H1 (cell line): Measurements from ENCODE around the gene TOMM22. TPM values are rescaled to one million over a fixed set of nuclear protein-coding genes. Genes with fewer than 3 reads are reported as not detected.

Source experiments
- CTCF ChIA-PET: fragments of 300-600 bp; sonication (Branson Sonifier 250); formaldehyde crosslinking; loops from one replicate; lab custom pipeline; 2021; ENCODE audit not compliant: partially characterized antibody; lab: Charles Lee
- POLR2A ChIA-PET: fragments of 300-600 bp; sonication (Branson Sonifier 250); formaldehyde crosslinking; loops from one replicate; lab custom pipeline; 2021; ENCODE audit warnings: inconsistent platforms; ENCODE audit not compliant: partially characterized antibody; lab: Charles Lee
- DNase-seq, 2 experiments: peaks; one replicate each; pipeline versions ENCODE4 v3.0.0 to v3.0.0-alpha.2; 2010 to 2022; ENCODE audit warnings: low spot score in 2 of 2, low read depth in 1 of 2, mixed read lengths in 1 of 2
- FAIRE-seq: peaks from 2 replicates; lab custom pipeline; 2011; peaks lifted over from hg19 to GRCh38; lab: Jason Lieb, UNC
- H2AFZ ChIP-seq: 2 replicates; pipeline ENCODE4 v1.8.1; 2012; ENCODE audit warnings: low read length, inconsistent platforms
- H2AK5ac ChIP-seq: 2 replicates; pipeline ENCODE4 v1.6.1; 2013; ENCODE audit warnings: low read depth, low read length
- H2BK120ac ChIP-seq: replicated peaks from 2 replicates; pipeline ENCODE3; 2013; ENCODE audit warnings: low read depth, low read length, inconsistent platforms
- H2BK12ac ChIP-seq: 2 replicates; pipeline ENCODE4 v1.6.1; 2013; ENCODE audit warnings: low read depth, low read length
- H2BK15ac ChIP-seq: 2 replicates; pipeline ENCODE4 v1.6.1; 2013; ENCODE audit warnings: low read length
- H2BK20ac ChIP-seq: 2 replicates; pipeline ENCODE4 v1.6.1; 2013; ENCODE audit warnings: low read length
- H2BK5ac ChIP-seq: 2 replicates; pipeline ENCODE4 v1.6.1; 2013; ENCODE audit warnings: low read depth, low read length
- H3K14ac ChIP-seq: 2 replicates; pipeline ENCODE4 v1.6.1; 2013; ENCODE audit warnings: inconsistent platforms; ENCODE audit not compliant: insufficient read length
- H3K18ac ChIP-seq: 2 replicates; pipeline ENCODE4 v1.6.1; 2013; ENCODE audit warnings: low read length; ENCODE audit errors: extremely low read depth
- H3K23ac ChIP-seq: 2 replicates; pipeline ENCODE4 v1.6.1; 2013; ENCODE audit warnings: inconsistent platforms; ENCODE audit not compliant: insufficient read length
- H3K23me2 ChIP-seq: 2 replicates; pipeline ENCODE4 v1.6.1; 2013; ENCODE audit warnings: low read depth, low read length
- H3K27ac ChIP-seq: 2 replicates; pipeline ENCODE4 v1.6.1; 2011; ENCODE audit warnings: low read depth, low read length, inconsistent platforms
- H3K27me3 ChIP-seq, 4 experiments: replicated peaks in 1 of 4; 1 replicate in 1 of 4; 2 replicates in 3 of 4; pipeline versions ENCODE4 v1.6.1 to v1.8.1; 2011 to 2013; ENCODE audit warnings: low read length in 3 of 4, mild to moderate bottlenecking in 3 of 4, inconsistent platforms in 2 of 4, mixed read lengths in 2 of 4, moderate library complexity in 1 of 4; ENCODE audit not compliant: control insufficient read depth in 3 of 4, insufficient read depth in 3 of 4; ENCODE audit errors: extremely low read depth in 1 of 4
- H3K36me3 ChIP-seq, 4 experiments: 2 replicates each; pipeline versions ENCODE4 v1.6.1 to v1.8.1; 2011 to 2013; ENCODE audit warnings: mild to moderate bottlenecking in 4 of 4, low read length in 3 of 4, moderate library complexity in 2 of 4, control low read depth in 1 of 4, inconsistent platforms in 1 of 4; ENCODE audit not compliant: insufficient read depth in 4 of 4, control insufficient read depth in 2 of 4
- H3K4ac ChIP-seq: replicated peaks from 2 replicates; pipeline ENCODE3; 2013; ENCODE audit warnings: low read length, low read depth, mixed read lengths, inconsistent platforms; ENCODE audit not compliant: insufficient read length
- H3K4me1 ChIP-seq, 4 experiments: replicated peaks in 1 of 4; 1 replicate in 1 of 4; 2 replicates in 3 of 4; pipeline versions ENCODE4 v1.6.1 to v1.8.1; 2011 to 2013; ENCODE audit warnings: low read length in 3 of 4, inconsistent platforms in 2 of 4, mixed read lengths in 1 of 4; ENCODE audit not compliant: insufficient read depth in 4 of 4, control insufficient read depth in 3 of 4
- H3K4me2 ChIP-seq, 2 experiments: 2 replicates each; pipeline versions ENCODE4 v1.6.1 to v1.8.1; 2011 to 2013; ENCODE audit warnings: low read depth in 2 of 2, low read length in 2 of 2, control low read depth in 1 of 2, inconsistent platforms in 1 of 2, mild to moderate bottlenecking in 1 of 2; ENCODE audit not compliant: insufficient read depth in 1 of 2
- H3K4me3 ChIP-seq, 4 experiments: fragments of 200-600, 300-600 bp in 1 of 4; sonication (generic), shearing (Covaris generic), sonication (Bioruptor Twin) in 1 of 4; 2 replicates each; pipeline versions ENCODE4 v1.5.1 to v1.8.1; 2011 to 2016; ENCODE audit warnings: low read length in 4 of 4, low read depth in 3 of 4, control low read depth in 2 of 4, inconsistent platforms in 2 of 4, mild to moderate bottlenecking in 2 of 4, mixed read lengths in 1 of 4, moderate library complexity in 1 of 4; ENCODE audit not compliant: insufficient read depth in 2 of 4; ENCODE audit errors: extremely low read depth in 1 of 4
- H3K56ac ChIP-seq: replicated peaks from 2 replicates; pipeline ENCODE3; 2013; ENCODE audit warnings: low read depth, mild to moderate bottlenecking, mixed read lengths, low read length, inconsistent platforms; ENCODE audit not compliant: insufficient read length
- H3K79me1 ChIP-seq: 2 replicates; pipeline ENCODE4 v1.6.1; 2013; ENCODE audit warnings: low read depth, low read length, control low read depth
- H3K79me2 ChIP-seq, 2 experiments: 2 replicates each; pipeline versions ENCODE4 v1.6.1 to v1.8.1; 2012 to 2013; ENCODE audit warnings: low read length in 2 of 2, mild to moderate bottlenecking in 2 of 2, inconsistent platforms in 1 of 2; ENCODE audit not compliant: insufficient read depth in 2 of 2, control insufficient read depth in 1 of 2
- H3K9ac ChIP-seq, 4 experiments: replicated peaks in 1 of 4; 1 replicate in 1 of 4; 2 replicates in 3 of 4; pipeline versions ENCODE4 v1.6.1 to v1.8.1; 2011 to 2013; ENCODE audit warnings: low read depth in 3 of 4, low read length in 3 of 4, control low read depth in 2 of 4, mild to moderate bottlenecking in 2 of 4, moderate library complexity in 2 of 4, inconsistent platforms in 1 of 4; ENCODE audit errors: extremely low read depth in 1 of 4
- H3K9me3 ChIP-seq, 2 experiments: 2 replicates each; pipeline versions ENCODE4 v1.6.1 to v1.8.1; 2012 to 2013; ENCODE audit warnings: mild to moderate bottlenecking in 2 of 2, moderate library complexity in 2 of 2, control low read depth in 1 of 2, inconsistent platforms in 1 of 2, low read depth in 1 of 2, low read length in 1 of 2, mixed read lengths in 1 of 2; ENCODE audit not compliant: insufficient read depth in 2 of 2
- H4K20me1 ChIP-seq, 2 experiments: replicated peaks in 1 of 2; 2 replicates each; pipeline versions ENCODE3 to v1.8.1; 2011 to 2013; ENCODE audit warnings: inconsistent platforms in 2 of 2, low read length in 2 of 2, mild to moderate bottlenecking in 1 of 2; ENCODE audit not compliant: insufficient read depth in 2 of 2, control insufficient read depth in 1 of 2
- H4K5ac ChIP-seq: 2 replicates; pipeline ENCODE4 v1.6.1; 2013; ENCODE audit warnings: low read length, low read depth, mixed read lengths, inconsistent platforms; ENCODE audit not compliant: insufficient read length
- H4K8ac ChIP-seq: 2 replicates; pipeline ENCODE4 v1.8.0; 2013; ENCODE audit warnings: mild to moderate bottlenecking, moderate library complexity, low read length, inconsistent platforms; ENCODE audit not compliant: insufficient read depth; ENCODE audit errors: extremely low read depth
- H4K91ac ChIP-seq: replicated peaks from 2 replicates; pipeline ENCODE3; 2013; ENCODE audit warnings: low read length, mixed read lengths, inconsistent platforms; ENCODE audit not compliant: insufficient read length
- CTCF ChIP-seq, 3 experiments: IDR thresholded peaks; 1 replicate in 2 of 3; 2 replicates in 1 of 3; pipeline versions ENCODE4 v1.5.1 to v1.6.1; 2011; ENCODE audit warnings: low read length in 3 of 3, mild to moderate bottlenecking in 3 of 3, inconsistent platforms in 2 of 3, low read depth in 1 of 3, moderate library complexity in 1 of 3; ENCODE audit not compliant: insufficient read depth in 1 of 3; ENCODE audit errors: control extremely low read depth in 1 of 3
- EGR1 ChIP-seq: IDR thresholded peaks from 2 replicates; pipeline ENCODE4 v1.6.1; 2011; ENCODE audit warnings: low read depth, low read length, borderline replicate concordance
- HDAC2 ChIP-seq, 2 experiments: fragments of 300-600 bp in 1 of 2; sonication (generic) in 1 of 2; IDR thresholded peaks; 2 replicates each; pipeline ENCODE4 v1.6.1; 2011 to 2012; ENCODE audit warnings: low read depth in 2 of 2, low read length in 2 of 2, mild to moderate bottlenecking in 2 of 2, moderate library complexity in 2 of 2, borderline replicate concordance in 1 of 2, inconsistent platforms in 1 of 2
- SUZ12 ChIP-seq: fragments of 200-600 bp; sonication (generic); IDR thresholded peaks from 2 replicates; pipeline ENCODE4 v1.6.1; 2012; ENCODE audit warnings: mild to moderate bottlenecking, inconsistent platforms, low read length, moderate library complexity, mixed read lengths
- TAF1 ChIP-seq: IDR thresholded peaks from 2 replicates; pipeline ENCODE4 v1.6.1; 2011; ENCODE audit warnings: mild to moderate bottlenecking, low read depth, low read length
- WGBS, 2 experiments: shearing (Covaris generic) in 1 of 2; methylation state at CpG; one replicate each; pipeline versions ENCODE4 v1.1.6 to v1.1.7; 2013 to 2015; ENCODE audit warnings: low lambda C conversion rate in 2 of 2, mixed read lengths in 2 of 2, inconsistent platforms in 1 of 2, low coverage in 1 of 2, missing lambda C conversion rate in 1 of 2; ENCODE audit not compliant: insufficient replicate concordance in 2 of 2, insufficient coverage in 1 of 2, insufficient read length in 1 of 2; ENCODE audit errors: extremely low coverage in 1 of 2, missing lambda C conversion rate in 1 of 2; 5-methylcytosine and 5-hydroxymethylcytosine counted together
- polyA plus RNA-seq, 7 experiments: library from polyadenylated mRNA; depleted of rRNA in 3 of 7; stranded (reverse) in 5 of 7; unstranded in 2 of 7; fragments of >200 nt in 5 of 7; fragments of 200-250 nt in 2 of 7; gene quantifications; 1 replicate in 5 of 7; 2 replicates in 1 of 7; 4 replicates in 1 of 7; pipeline versions ENCODE4 v1.2.1 to v1.2.3, GENCODE V29; 2011 to 2013; ENCODE audit warnings: missing spikeins in 2 of 7, mixed read lengths in 2 of 7
- total RNA-seq: library from RNA; stranded (reverse); fragmentation: NEBNext Ultra II Directional; extraction: Animal tissue kit (Norgen Biotek cat#: 25700); gene quantifications from 2 replicates; pipeline ENCODE4 v1.2.1, GENCODE V29; 2021

Gene TOMM22
- total and polyA plus RNA-seq, 2 of the 8 experiments (the other 6 are each of a cell fraction or from before 2014, with no cell fraction given) = 84.0 to 125 TPM

- Histone ChIP-seq H3K4me2 (no peak overlapping the region), H3K14ac (no peak overlapping the region), H3K4ac (no peak overlapping the region), H2BK15ac (no peak overlapping the region), H3K27ac (no peak overlapping the region), H2BK12ac (no peak overlapping the region), H4K91ac (no peak overlapping the region), H3K4me1 (no peaks in the 10 kb centered on the region), H4K5ac (no peak overlapping the region), H3K27me3 (no peaks in the 10 kb centered on the region), H3K9me3 (no peaks in the 10 kb centered on the region), H3K56ac (no peak overlapping the region), H3K18ac (no peak overlapping the region), H2BK20ac (no peak overlapping the region), H3K79me1 (no peaks in the 10 kb centered on the region), H2AFZ (no peak overlapping the region), H3K79me2 (no peaks in the 10 kb centered on the region), H2BK5ac (no peak overlapping the region), H3K4me3 (no peak overlapping the region), H3K9ac (no peak overlapping the region), H2AK5ac (no peak overlapping the region), H3K23me2 (no peaks in the 10 kb centered on the region), H2BK120ac (no peak overlapping the region), H4K8ac (no peak overlapping the region), H3K36me3 (peaks cover 24 to 88% (median 72%) of the 10 kb centered on the region in 4 experiments), H3K23ac (no peak overlapping the region), H4K20me1 (peaks cover 7 to 16% of the 10 kb centered on the region in 2 experiments)
- ChIA-PET POLR2A (interaction anchor here (0.6 to 2.2 kb wide), 9 partner anchors 8 to 137 kb away, joined by 3 to 9 read pairs (median 3); partner anchors contain the start of gene GTPBP1), CTCF (interaction anchor here (0.7 to 10.8 kb wide), 24 partner anchors 10 to 964 kb away, joined by 3 to 116 read pairs (median 5); partner anchors contain the start of gene GTPBP1)
- WGBS, 2 experiments = 93% methylated on average over 3 of the region's 3 CpGs; no CpG with 5 or more reads in 1 of the 2 experiments
- FAIRE-seq = peak; percentile 63
- no peak for DNase-seq
- TF ChIP-seq CTCF (IDR thresholded peaks at IDR 0.05; ENCODE audit: control extremely low read depth in 1 of 3, insufficient read depth in 1 of 3, low read depth in 1 of 3, low read length in 3 of 3) (peak; percentile 45 to 72 (median 54)), EGR1 (no peak), HDAC2 (IDR thresholded peaks at IDR 0.05; ENCODE audit: borderline replicate concordance in 1 of 2, low read depth in 2 of 2, low read length in 2 of 2) (no peak), TAF1 (no peak), SUZ12 (no peak)
Observed at GRCh38 chr22:38724926-38725571, 43.3 kb downstream of the TOMM22 start.
